Coronary artery (tissue), 2 donors: Measurements from ENCODE around the gene NUDT13.
"Not testable (repeated sequence)": the region's sequence is repeated elsewhere in the genome, so short reads cannot be mapped to it uniquely, and the experiment has no call there.

Experiments used
- DNase-seq: peaks from one replicate; pipeline ENCODE4 v3.0.0-alpha.2; 2017; ENCODE audit warnings: low spot score
- H3K27ac ChIP-seq, 2 donors: fragments of 200-600 bp; sonication (generic); one replicate each; pipeline ENCODE4 v1.5.1; 2016 to 2019
- H3K4me3 ChIP-seq: fragments of 200-600 bp; sonication (generic); 2 replicates; pipeline ENCODE4 v1.5.1; 2016; ENCODE audit warnings: mild to moderate bottlenecking, moderate library complexity
- CTCF ChIP-seq: fragments of 200-600 bp; sonication (generic); IDR thresholded peaks from one replicate; pipeline ENCODE4 v1.5.1; 2019; ENCODE audit warnings: antibody characterized with exemption

Gene NUDT13

GRCh38 chr10:73139251-73139650 is 29.0 kb downstream of the NUDT13 start:
- TF ChIP-seq CTCF = no peak
- H3K27ac ChIP-seq = no peak overlapping the region
- no peak overlapping the region for H3K4me3 ChIP-seq
- DNase-seq = no peak

- no peak overlapping the region for H3K4me3 ChIP-seq
- no peak overlapping the region for H3K27ac ChIP-seq
- no peak for DNase-seq
- TF ChIP-seq CTCF = no peak
Measured at GRCh38 chr10:73141603-73142002, 31.3 kb downstream of the NUDT13 start.

GRCh38 chr10:73150633-73151413 is 40.6 kb downstream of the NUDT13 start:
- not testable (repeated sequence) for DNase-seq, H3K4me3 ChIP-seq, H3K27ac ChIP-seq

GRCh38 chr10:73152009-73152408 is 41.8 kb downstream of the NUDT13 start:
- no peak for DNase-seq
- H3K4me3 ChIP-seq = no peak overlapping the region
- H3K27ac ChIP-seq = no peak overlapping the region
- no peak for TF ChIP-seq CTCF

GRCh38 chr10:73156054-73156453 is 45.8 kb downstream of the NUDT13 start:
- Histone ChIP-seq H3K4me3 (no peak overlapping the region), H3K27ac (no peak overlapping the region)
- DNase-seq = no peak
- TF ChIP-seq CTCF = no peak

- H3K27ac ChIP-seq = no peak overlapping the region
- TF ChIP-seq CTCF = peak; percentile 72
- DNase-seq = no peak
Measured at GRCh38 chr10:73159038-73159648, 48.9 kb downstream of the NUDT13 start.

GRCh38 chr10:73161079-73161478 is 50.8 kb downstream of the NUDT13 start:
- no peak for DNase-seq
- no peak for TF ChIP-seq CTCF
- no peak overlapping the region for H3K4me3 ChIP-seq
- no peak overlapping the region for H3K27ac ChIP-seq

More at GRCh38 chr10:73159038-73159648, 48.9 kb downstream of the NUDT13 start:
- no peak overlapping the region for H3K4me3 ChIP-seq
